ENCODE measurements around the gene ZNF844. TPM values are rescaled to one million over a fixed set of nuclear protein-coding genes. Genes with fewer than 3 reads are reported as not detected.
"Not testable (repeated sequence)": the region's sequence is repeated elsewhere in the genome, so short reads cannot be mapped to it uniquely, and the experiment has no call there.

The ZNF844 gene
- 3.1 and 4.0 TPM in 2 replicates for total RNA-seq
- 2.1 TPM for polyA plus RNA-seq (2012)

GRCh38 chr19:12064590-12065538 lies at the start of gene ZNF844:
ZNF844 (plus strand) TSS chr19:12064731; CDS start chr19:12064874, 143 bp downstream.
- peak; percentile 86 for DNase-seq (ENCODE audit: low read depth)

GRCh38 chr19:12015015-12015752 lies 49.3 kb upstream of the ZNF844 start:
- no peak for DNase-seq (ENCODE audit: low read depth)

DNA sequence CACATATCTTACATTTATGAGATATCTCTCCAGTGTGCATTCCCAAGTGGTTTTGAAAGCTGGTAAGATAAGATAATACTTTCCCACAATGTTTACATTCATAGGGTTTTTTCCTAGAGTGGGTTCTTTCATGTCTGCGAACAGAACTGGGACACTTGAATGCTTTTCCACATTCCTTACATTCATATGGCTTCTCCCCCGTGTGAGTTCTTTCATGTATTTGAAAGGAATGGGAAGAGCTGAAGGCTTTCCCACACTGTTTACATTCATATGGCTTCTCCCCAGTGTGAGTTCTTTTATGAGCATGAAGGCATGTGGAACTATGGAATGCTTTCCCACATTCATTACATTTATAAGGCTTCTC lies 48.8 kb upstream of the ZNF844 start:
- no peak for DNase-seq (ENCODE audit: low read depth)

- no peak for DNase-seq (ENCODE audit: low read depth)
Observed at GRCh38 chr19:12034198-12034597, 30.3 kb upstream of the ZNF844 start.

GRCh38 chr19:12034620-12035019 lies 29.9 kb upstream of the ZNF844 start:
- no peak for DNase-seq (ENCODE audit: low read depth)

DNA sequence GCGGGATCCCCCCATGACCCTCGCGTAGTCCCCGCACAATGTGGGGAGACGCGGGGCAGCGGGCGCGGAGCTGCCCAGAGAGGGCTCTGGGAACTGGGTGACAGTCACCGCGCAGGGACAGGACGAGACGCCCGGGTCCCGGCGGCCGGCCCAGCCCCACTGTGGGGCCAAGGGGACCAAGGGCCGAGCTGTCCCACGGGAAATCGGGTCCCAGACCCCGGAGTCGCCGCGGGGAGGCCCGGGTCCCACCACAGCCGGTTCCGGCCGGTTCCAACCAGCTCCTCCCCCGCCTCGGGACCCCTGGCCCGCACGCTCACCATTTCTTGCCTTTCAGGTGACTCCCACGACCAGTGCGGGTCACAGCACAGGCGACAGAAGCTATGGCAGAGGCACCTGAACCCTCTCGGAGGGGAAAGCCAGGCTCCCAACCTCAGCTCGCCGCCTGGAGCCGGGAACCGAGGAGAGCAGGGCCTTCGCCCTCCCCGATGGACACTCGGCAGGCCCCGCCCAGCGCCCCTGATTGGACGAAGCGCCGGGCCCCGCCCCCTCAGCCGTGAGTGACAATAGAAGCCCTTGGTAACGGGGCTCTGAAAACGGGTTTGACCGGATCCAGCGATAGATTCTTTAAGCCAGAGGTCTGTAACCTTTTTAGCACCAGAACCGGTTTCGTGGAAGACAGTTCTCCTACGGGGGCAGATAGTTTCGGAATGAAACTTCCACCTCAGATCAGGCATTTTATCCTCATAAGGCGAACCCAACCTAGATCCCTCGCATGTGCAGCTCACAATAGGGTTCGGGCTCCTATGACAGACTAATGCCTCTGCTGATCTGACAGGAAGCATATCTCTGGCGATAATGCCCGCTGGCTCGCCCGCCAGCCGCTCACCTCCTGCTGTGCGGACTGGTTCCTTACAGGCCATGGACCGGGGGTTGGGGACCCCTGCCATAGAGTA lies 29.0 kb upstream of the ZNF844 start, which contains the start of gene ZNF433:
Gene ZNF433, minus strand, starts transcription at position 460 of the 953 bp plus-strand sequence. Its CDS starts 140 bp downstream, at position 320.
- DNase-seq (ENCODE audit: low read depth) = peak; percentile 95

DNA sequence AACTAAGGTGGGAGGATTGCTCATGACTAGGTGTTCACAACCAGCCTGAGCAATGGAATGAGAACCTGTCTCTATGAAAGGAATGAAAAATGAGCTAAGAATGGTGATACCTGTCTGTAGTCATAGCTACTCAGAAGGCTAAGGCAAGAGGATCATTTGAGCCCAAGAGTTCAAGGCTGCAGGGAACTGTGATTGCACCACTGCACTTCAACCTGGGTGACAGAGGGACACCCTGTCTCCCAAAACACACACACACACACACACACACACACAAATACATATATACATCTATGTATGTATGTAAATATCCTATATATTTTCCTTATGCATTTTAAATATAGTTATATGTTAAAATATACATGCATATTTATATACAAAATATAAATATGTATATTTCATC lies 21.6 kb upstream of the ZNF844 start:
- DNase-seq (ENCODE audit: low read depth) = no peak

- DNase-seq (ENCODE audit: low read depth) = no peak
Observed at GRCh38 chr19:12043752-12044422, 20.6 kb upstream of the ZNF844 start.

- no peak for DNase-seq (ENCODE audit: low read depth)
Observed at GRCh38 chr19:12047868-12048267, 16.7 kb upstream of the ZNF844 start.

GRCh38 chr19:12052091-12052496 lies 12.4 kb upstream of the ZNF844 start:
- no peak for DNase-seq (ENCODE audit: low read depth)

DNA sequence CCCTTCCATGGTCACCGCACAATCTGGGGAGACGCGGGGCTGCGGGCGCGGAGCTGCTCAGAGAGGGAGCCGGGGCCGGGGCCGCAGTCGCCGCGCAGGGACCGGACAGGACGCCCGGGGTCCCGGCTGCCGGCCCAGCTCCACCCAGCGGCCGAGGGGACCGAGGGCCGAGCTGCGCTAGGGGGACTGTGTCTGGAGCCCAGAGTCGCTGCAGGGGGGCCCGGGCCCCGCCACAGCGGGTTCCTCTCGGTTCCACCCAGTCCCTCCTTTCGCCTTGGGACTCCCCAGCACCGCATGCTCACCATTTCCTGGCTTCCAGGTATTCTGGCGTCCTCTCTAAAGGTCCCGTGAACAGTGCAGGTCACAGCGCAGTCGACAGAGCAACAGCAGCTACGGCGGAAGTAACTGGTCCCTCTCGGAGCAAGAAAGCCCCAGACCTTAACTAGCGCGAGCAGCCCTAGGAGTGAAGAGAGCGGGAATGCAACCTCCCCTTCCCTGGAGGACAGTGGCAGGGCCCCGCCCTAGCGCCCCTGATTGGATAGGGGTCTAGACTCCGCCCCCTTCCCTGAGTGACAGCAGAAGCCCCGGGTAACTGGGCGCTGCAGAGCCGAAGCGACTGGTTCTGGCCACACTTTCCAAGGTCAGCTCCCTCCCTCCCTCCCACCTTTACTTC lies 11.9 kb upstream of the ZNF844 start, which contains the start of gene ZNF878:
Gene ZNF878, minus strand, starts transcription at position 465 of the 673 bp plus-strand sequence. Its CDS starts 160 bp downstream, at position 305.
- DNase-seq (ENCODE audit: low read depth) = peak; percentile 87

- no peak for DNase-seq (ENCODE audit: low read depth)
Observed at GRCh38 chr19:12055784-12056183, 8.7 kb upstream of the ZNF844 start.

DNA sequence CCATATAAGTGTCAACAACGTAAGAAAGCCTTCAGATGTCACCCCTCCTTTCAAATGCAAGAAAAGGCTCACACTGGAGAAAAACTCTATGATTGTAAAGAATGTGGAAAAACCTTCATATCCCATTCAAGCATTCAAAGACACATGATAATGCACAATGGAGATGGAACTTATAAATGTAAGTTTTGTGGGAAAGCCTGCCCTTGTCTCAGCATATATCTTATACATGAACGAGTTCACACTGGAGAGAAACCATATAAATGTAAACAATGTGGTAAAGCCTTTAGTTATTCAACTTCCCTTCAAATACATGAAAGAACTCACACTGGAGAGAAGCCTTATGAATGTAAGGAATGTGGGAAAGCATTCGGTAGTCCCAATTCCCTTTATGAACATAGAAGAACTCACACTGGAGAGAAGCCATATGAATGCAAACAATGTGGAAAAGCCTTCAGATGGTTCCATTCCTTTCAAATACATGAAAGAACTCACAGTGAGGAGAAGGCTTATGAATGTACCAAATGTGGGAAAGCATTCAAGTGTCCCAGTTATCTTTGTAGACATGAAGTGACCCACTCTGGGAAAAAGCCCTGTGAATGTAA lies 11.1 kb downstream of the ZNF844 start:
- no peak for DNase-seq (ENCODE audit: low read depth)

GRCh38 chr19:12076331-12076730 lies 11.8 kb downstream of the ZNF844 start:
- DNase-seq (ENCODE audit: low read depth) = not testable (repeated sequence)

GRCh38 chr19:12077375-12077774 lies 12.8 kb downstream of the ZNF844 start:
- DNase-seq (ENCODE audit: low read depth) = no peak

DNA sequence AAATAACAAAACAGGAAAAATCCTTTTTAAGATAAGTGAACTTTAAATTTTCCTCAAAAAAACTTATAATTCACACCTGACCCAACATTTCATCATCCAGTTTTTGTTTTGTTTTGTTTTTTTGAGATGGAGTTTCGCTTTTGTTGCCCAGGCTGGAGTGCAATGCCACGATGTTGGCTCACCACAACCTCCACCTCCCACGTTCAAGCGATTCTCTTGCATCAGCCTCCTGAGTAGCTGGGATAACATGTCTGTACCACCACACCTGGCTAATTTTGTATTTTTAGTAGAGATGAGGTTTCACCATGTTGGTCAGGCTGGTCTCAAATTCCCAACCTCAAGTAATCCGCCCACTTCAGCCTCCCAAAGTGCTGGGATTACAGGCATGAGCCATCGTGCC lies 18.8 kb downstream of the ZNF844 start:
- not testable (repeated sequence) for DNase-seq (ENCODE audit: low read depth)

DNA sequence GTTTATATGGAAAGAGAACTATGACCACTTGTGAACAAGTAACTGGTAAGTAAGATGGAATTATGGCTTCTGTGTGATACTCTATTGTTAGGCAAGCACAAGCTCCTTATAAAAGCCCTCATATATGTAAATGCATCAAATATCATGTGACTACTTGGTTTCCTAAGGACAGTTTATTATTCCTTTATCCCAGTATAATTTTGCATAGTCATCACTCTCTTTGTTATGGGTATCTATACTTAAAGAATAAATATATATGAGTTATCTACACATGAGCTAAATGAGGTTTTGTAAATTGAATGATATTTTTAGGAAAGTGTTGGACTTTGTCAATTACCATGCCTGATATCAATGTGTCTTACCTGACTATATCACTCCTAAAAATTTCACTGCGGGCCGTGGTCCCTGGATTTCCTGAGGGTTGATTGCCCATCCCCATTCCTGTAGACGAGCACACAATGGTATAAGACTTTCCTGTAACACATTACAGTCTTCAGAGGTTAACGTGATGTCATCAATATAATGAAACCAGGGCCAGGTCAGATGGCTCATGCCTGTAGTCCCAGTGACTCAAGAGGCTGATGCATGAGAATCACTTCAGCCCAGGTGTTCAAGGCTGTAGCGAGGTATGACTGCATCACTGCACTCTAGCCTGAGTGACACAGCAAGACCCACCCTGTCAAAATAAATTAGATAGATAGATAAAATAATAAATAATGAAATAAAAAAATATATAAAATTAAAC lies 20.7 kb downstream of the ZNF844 start:
- DNase-seq (ENCODE audit: low read depth) = no peak

GRCh38 chr19:12090807-12091206 lies 26.3 kb downstream of the ZNF844 start:
- DNase-seq (ENCODE audit: low read depth) = peak; percentile 53
